ENCODE results near the gene RASEF.

The RASEF gene

GRCh38 chr9:83034587-83034986 is 28.4 kb downstream of the RASEF start:
- no peaks in the 10 kb centered on the region for H3K9me3 Mint-ChIP-seq
- no peaks in the 10 kb centered on the region for H3K27me3 Mint-ChIP-seq
- H3K4me1 Mint-ChIP-seq (ENCODE audit: low read depth), result no peaks in the 10 kb centered on the region
- H3K36me3 Mint-ChIP-seq (ENCODE audit: low read depth), result no peaks in the 10 kb centered on the region
- no peak overlapping the region for H3K4me3 Mint-ChIP-seq
- no peak overlapping the region for H3K27ac Mint-ChIP-seq

GRCh38 chr9:83034026-83034425 is 28.9 kb downstream of the RASEF start:
- Mint-ChIP-seq H3K9me3 (no peaks in the 10 kb centered on the region), H3K36me3 (ENCODE audit: low read depth) (no peaks in the 10 kb centered on the region), H3K4me3 (no peak overlapping the region), H3K4me1 (ENCODE audit: low read depth) (no peaks in the 10 kb centered on the region), H3K27me3 (no peaks in the 10 kb centered on the region), H3K27ac (no peak overlapping the region)

- no peaks in the 10 kb centered on the region for H3K9me3 Mint-ChIP-seq
Measured at GRCh38 chr9:83032065-83032625, 30.8 kb downstream of the RASEF start.

GRCh38 chr9:83030391-83031107 is 32.4 kb downstream of the RASEF start:
- Mint-ChIP-seq H3K4me1 (ENCODE audit: low read depth) (no peaks in the 10 kb centered on the region), H3K27ac (no peak overlapping the region), H3K9me3 (no peaks in the 10 kb centered on the region), H3K27me3 (no peaks in the 10 kb centered on the region), H3K36me3 (ENCODE audit: low read depth) (no peaks in the 10 kb centered on the region), H3K4me3 (no peak overlapping the region)

More at GRCh38 chr9:83032065-83032625, 30.8 kb downstream of the RASEF start:
- H3K27ac Mint-ChIP-seq, result no peak overlapping the region
- no peaks in the 10 kb centered on the region for H3K27me3 Mint-ChIP-seq
- no peak overlapping the region for H3K4me3 Mint-ChIP-seq
- no peaks in the 10 kb centered on the region for H3K4me1 Mint-ChIP-seq (ENCODE audit: low read depth)
- H3K36me3 Mint-ChIP-seq (ENCODE audit: low read depth), result no peaks in the 10 kb centered on the region

GRCh38 chr9:83029531-83030137 is 33.3 kb downstream of the RASEF start:
- Mint-ChIP-seq H3K4me1 (ENCODE audit: low read depth) (no peaks in the 10 kb centered on the region), H3K27ac (no peak overlapping the region), H3K9me3 (no peaks in the 10 kb centered on the region), H3K4me3 (no peak overlapping the region), H3K27me3 (no peaks in the 10 kb centered on the region), H3K36me3 (ENCODE audit: low read depth) (no peaks in the 10 kb centered on the region)

GRCh38 chr9:83027153-83027891 is 35.6 kb downstream of the RASEF start:
- no peaks in the 10 kb centered on the region for H3K4me1 Mint-ChIP-seq (ENCODE audit: low read depth)
- H3K9me3 Mint-ChIP-seq, result no peaks in the 10 kb centered on the region
- no peak overlapping the region for H3K27ac Mint-ChIP-seq
- H3K27me3 Mint-ChIP-seq, result no peaks in the 10 kb centered on the region
- no peak overlapping the region for H3K4me3 Mint-ChIP-seq
- H3K36me3 Mint-ChIP-seq (ENCODE audit: low read depth), result no peaks in the 10 kb centered on the region

GRCh38 chr9:83024506-83025125 is 38.3 kb downstream of the RASEF start:
- Mint-ChIP-seq H3K27ac (no peak overlapping the region), H3K4me3 (no peak overlapping the region), H3K27me3 (no peaks in the 10 kb centered on the region), H3K4me1 (ENCODE audit: low read depth) (no peaks in the 10 kb centered on the region), H3K36me3 (ENCODE audit: low read depth) (no peaks in the 10 kb centered on the region), H3K9me3 (no peaks in the 10 kb centered on the region)

GRCh38 chr9:83023151-83023550 is 39.8 kb downstream of the RASEF start:
- Mint-ChIP-seq H3K9me3 (no peaks in the 10 kb centered on the region), H3K4me3 (no peak overlapping the region), H3K27me3 (no peaks in the 10 kb centered on the region), H3K36me3 (ENCODE audit: low read depth) (no peaks in the 10 kb centered on the region), H3K4me1 (ENCODE audit: low read depth) (no peaks in the 10 kb centered on the region), H3K27ac (no peak overlapping the region)

GRCh38 chr9:83020864-83021263 is 42.1 kb downstream of the RASEF start:
- Mint-ChIP-seq H3K4me1 (ENCODE audit: low read depth) (no peaks in the 10 kb centered on the region), H3K27me3 (peaks cover 4% of the 10 kb centered on the region), H3K4me3 (no peak overlapping the region), H3K9me3 (no peaks in the 10 kb centered on the region), H3K36me3 (ENCODE audit: low read depth) (no peaks in the 10 kb centered on the region), H3K27ac (no peak overlapping the region)

GRCh38 chr9:83020327-83020726 is 42.6 kb downstream of the RASEF start:
- Mint-ChIP-seq H3K4me3 (no peak overlapping the region), H3K4me1 (ENCODE audit: low read depth) (no peaks in the 10 kb centered on the region), H3K36me3 (ENCODE audit: low read depth) (no peaks in the 10 kb centered on the region), H3K9me3 (no peaks in the 10 kb centered on the region), H3K27me3 (peaks cover 4% of the 10 kb centered on the region), H3K27ac (no peak overlapping the region)

- Mint-ChIP-seq H3K27ac (no peak overlapping the region), H3K27me3 (peaks cover 4% of the 10 kb centered on the region), H3K36me3 (ENCODE audit: low read depth) (no peaks in the 10 kb centered on the region), H3K4me3 (no peak overlapping the region), H3K9me3 (no peaks in the 10 kb centered on the region), H3K4me1 (ENCODE audit: low read depth) (no peaks in the 10 kb centered on the region)
Measured at GRCh38 chr9:83019246-83019645, 43.7 kb downstream of the RASEF start.

- Mint-ChIP-seq H3K4me3 (no peak overlapping the region), H3K9me3 (no peaks in the 10 kb centered on the region), H3K4me1 (ENCODE audit: low read depth) (peaks cover 4% of the 10 kb centered on the region), H3K27ac (no peak overlapping the region), H3K27me3 (peaks cover 4% of the 10 kb centered on the region), H3K36me3 (ENCODE audit: low read depth) (no peaks in the 10 kb centered on the region)
Measured at GRCh38 chr9:83015897-83016296, 47.0 kb downstream of the RASEF start.

- no peaks in the 10 kb centered on the region for H3K9me3 Mint-ChIP-seq
- H3K4me1 Mint-ChIP-seq (ENCODE audit: low read depth), result peaks cover 4% of the 10 kb centered on the region
- no peak overlapping the region for H3K4me3 Mint-ChIP-seq
- peaks cover 4% of the 10 kb centered on the region for H3K27me3 Mint-ChIP-seq
- H3K36me3 Mint-ChIP-seq (ENCODE audit: low read depth), result no peaks in the 10 kb centered on the region
- no peak overlapping the region for H3K27ac Mint-ChIP-seq
Measured at GRCh38 chr9:83013867-83014605, 48.9 kb downstream of the RASEF start.
